Endothelial cell of umbilical vein (primary cell): Measurements from ENCODE around the gene COL4A1. TPM values are rescaled to one million over a fixed set of nuclear protein-coding genes. Genes with fewer than 3 reads are reported as not detected.

Experiments used
- BruUV-seq: library from RNA; stranded (reverse); fragments of 400-500 nt; replicated peaks from 2 replicates; lab custom pipeline; 2021; lab: Mats Ljungman, UMichigan
- CTCF ChIA-PET: fragments of 300-600, 350-600 bp; sonication (Branson Sonifier 250); formaldehyde crosslinking; loops from one replicate; lab custom pipeline; 2021; ENCODE audit warnings: antibody characterized with exemption, inconsistent platforms; lab: Charles Lee
- POLR2A ChIA-PET: fragments of 300-600, 350-600 bp; sonication (Branson Sonifier 250); formaldehyde crosslinking; loops from one replicate; lab custom pipeline; 2021; ENCODE audit warnings: antibody characterized with exemption, inconsistent platforms; lab: Charles Lee
- DNase-seq: peaks from one replicate; pipeline ENCODE4 v3.0.0-alpha.2; 2011; ENCODE audit warnings: low read depth, low spot score
- FAIRE-seq: peaks from 2 replicates; lab custom pipeline; 2011; peaks lifted over from hg19 to GRCh38; lab: Jason Lieb, UNC
- H2AFZ ChIP-seq: 2 replicates; pipeline ENCODE4 v1.6.0; 2012; ENCODE audit warnings: low read depth, low read length, control low read depth, inconsistent platforms
- H3K27ac ChIP-seq: 2 replicates; pipeline ENCODE4 v1.5.1; 2011; ENCODE audit warnings: low read depth, mild to moderate bottlenecking, control low read depth, low read length, moderate library complexity; ENCODE audit not compliant: insufficient read depth
- H3K27me3 ChIP-seq, 2 experiments: 2 replicates each; pipeline versions ENCODE4 v1.6.0 to v1.6.1; 2011; ENCODE audit warnings: low read length in 2 of 2, mixed read lengths in 1 of 2; ENCODE audit not compliant: control insufficient read depth in 2 of 2, insufficient read depth in 2 of 2
- H3K36me3 ChIP-seq, 2 experiments: 2 replicates in 1 of 2; 3 replicates in 1 of 2; pipeline ENCODE4 v1.5.1; 2011; ENCODE audit warnings: low read length in 2 of 2, mild to moderate bottlenecking in 1 of 2, moderate library complexity in 1 of 2; ENCODE audit not compliant: control insufficient read depth in 2 of 2, insufficient read depth in 2 of 2; ENCODE audit errors: extremely low read depth in 1 of 2
- H3K4me1 ChIP-seq: 3 replicates; pipeline ENCODE4 v1.5.1; 2011; ENCODE audit warnings: mild to moderate bottlenecking, low read length; ENCODE audit not compliant: control insufficient read depth, insufficient read depth; ENCODE audit errors: extremely low read depth
- H3K4me2 ChIP-seq: 2 replicates; pipeline ENCODE4 v1.6.1; 2011; ENCODE audit warnings: low read length, control low read depth, mixed read lengths; ENCODE audit not compliant: insufficient read depth
- H3K4me3 ChIP-seq, 3 experiments: fragments of 200-600 bp in 1 of 3; sonication (generic), shearing (Covaris generic) in 1 of 3; replicated peaks in 1 of 3; 2 replicates each; pipeline ENCODE4 v1.5.1; 2011 to 2016; ENCODE audit warnings: control low read depth in 3 of 3, low read length in 3 of 3, mild to moderate bottlenecking in 2 of 3, inconsistent platforms in 1 of 3, low read depth in 1 of 3, moderate library complexity in 1 of 3; ENCODE audit not compliant: insufficient read depth in 1 of 3
- H3K79me2 ChIP-seq: 2 replicates; pipeline ENCODE4 v1.6.0; 2012; ENCODE audit warnings: low read length, inconsistent platforms; ENCODE audit not compliant: control insufficient read depth, insufficient read depth
- H3K9ac ChIP-seq: replicated peaks from 2 replicates; pipeline ENCODE3; 2011; ENCODE audit warnings: low read length, control low read depth; ENCODE audit not compliant: insufficient read depth; ENCODE audit errors: extremely low read depth
- H3K9me1 ChIP-seq: replicated peaks from 3 replicates; pipeline ENCODE4 v1.6.0; 2011; ENCODE audit warnings: mild to moderate bottlenecking, low read length; ENCODE audit not compliant: control insufficient read depth, insufficient read depth; ENCODE audit errors: extremely low read depth
- H3K9me3 ChIP-seq: replicated peaks from 2 replicates; pipeline ENCODE4 v1.5.1; 2012; ENCODE audit warnings: low read length, inconsistent platforms; ENCODE audit not compliant: control insufficient read depth, insufficient read depth
- H4K20me1 ChIP-seq: replicated peaks from 2 replicates; pipeline ENCODE3; 2011; ENCODE audit warnings: mild to moderate bottlenecking, low read length; ENCODE audit not compliant: control insufficient read depth, insufficient read depth; ENCODE audit errors: extremely low read depth
- EZH2 ChIP-seq: IDR thresholded peaks from 2 replicates; pipeline ENCODE4 v1.6.1; 2012; ENCODE audit warnings: borderline replicate concordance, low read depth, mild to moderate bottlenecking, moderate library complexity, low read length, inconsistent platforms; ENCODE audit not compliant: severe bottlenecking
- FOS ChIP-seq: IDR thresholded peaks from 2 replicates; pipeline ENCODE4 v1.6.1; 2011; ENCODE audit warnings: mild to moderate bottlenecking, low read length, moderate library complexity, borderline replicate concordance; ENCODE audit not compliant: insufficient read depth
- GATA2 ChIP-seq: IDR thresholded peaks from 2 replicates; pipeline ENCODE4 v1.7.0; 2011; ENCODE audit warnings: low read depth, mild to moderate bottlenecking, moderate library complexity, mixed read lengths, low read length; ENCODE audit not compliant: insufficient read length, insufficient read depth
- JUN ChIP-seq: IDR thresholded peaks from 2 replicates; pipeline ENCODE4 v1.6.1; 2011; ENCODE audit warnings: borderline replicate concordance, low read depth; ENCODE audit not compliant: insufficient read length, insufficient read depth
- dilution Hi-C: fragments of 300-500 bp; cut with MboI; formaldehyde crosslinking; loops from one replicate; pipeline ENCODE4 v1.15.0; 2019; ENCODE audit warnings: low sequenced_read_pairs; ENCODE audit not compliant: extremely low pct_ligation_motif_present
- intact Hi-C: fragments of 100-400 bp; cut with micrococcal nuclease; formaldehyde crosslinking; loops from one replicate; pipeline ENCODE4 v1.10.0; 2022
- polyA plus RNA-seq, 4 experiments: library from polyadenylated mRNA; depleted of rRNA in 3 of 4; stranded (reverse) in 3 of 4; unstranded in 1 of 4; fragments of >200 nt; gene quantifications; 2 replicates each; pipeline versions ENCODE4 v1.2.1 to v1.2.3, GENCODE V29; 2011 to 2012; ENCODE audit warnings: missing spikeins in 1 of 4
- total RNA-seq: library from RNA; stranded (reverse); gene quantifications from 2 replicates; pipeline ENCODE4 v1.2.3, GENCODE V29; 2021

Gene COL4A1
- total and polyA plus RNA-seq, 2 donors (not counting 3 experiments of a cell fraction or from before 2014, with no cell fraction given), result 384 to 1,119 TPM

- H4K20me1 ChIP-seq, result peaks cover 3% of the 10 kb centered on the region
- intact Hi-C loops (no loop called here), dilution Hi-C loops (no loop called here)
- ChIA-PET POLR2A (interaction anchor here (0.9 kb wide), 1 partner anchor 57 kb away, joined by 3 read pairs; no protein-coding TSS in a partner anchor), CTCF (interaction anchor here (1.1 to 5.0 kb wide), 10 partner anchors 17 to 106 kb away, joined by 3 to 43 read pairs (median 4); no protein-coding TSS in a partner anchor)
- peaks cover 57% of the 10 kb centered on the region for H3K4me1 ChIP-seq
- H3K79me2 ChIP-seq, result peaks cover 84% of the 10 kb centered on the region
- BruUV-seq, result no TSS peak
- H3K36me3 ChIP-seq, result peaks cover 0 to 7% of the 10 kb centered on the region in 2 experiments
- no peak overlapping the region for H3K27ac ChIP-seq
- FAIRE-seq (no peak), DNase-seq (no peak)
- peak overlapping the region; percentile 74 for H3K9ac ChIP-seq
- no peak for TF ChIP-seq GATA2
- TF ChIP-seq JUN, result no peak
- TF ChIP-seq FOS, result no peak
- peak overlapping the region in 2 of 3 experiments; percentile 71 to 83 for H3K4me3 ChIP-seq
- no peaks in the 10 kb centered on the region for H3K9me3 ChIP-seq
- peak overlapping the region; percentile 79 for H3K4me2 ChIP-seq
- H3K9me1 ChIP-seq, result no peaks in the 10 kb centered on the region
- no peak overlapping the region for H2AFZ ChIP-seq
- H3K27me3 ChIP-seq, result no peaks in the 10 kb centered on the region
Observed at GRCh38 chr13:110305001-110305400, 2.0 kb downstream of the COL4A1 start.

GRCh38 chr13:110304256-110304655 lies 2.7 kb downstream of the COL4A1 start:
- ChIA-PET POLR2A (no interaction called here), CTCF (interaction anchor here (1.4 to 4.0 kb wide), 4 partner anchors 16 to 57 kb away, joined by 3 to 42 read pairs (median 4); no protein-coding TSS in a partner anchor)
- H3K9ac ChIP-seq, result no peak overlapping the region
- H3K4me1 ChIP-seq, result peaks cover 58% of the 10 kb centered on the region
- no peaks in the 10 kb centered on the region for H3K27me3 ChIP-seq
- peaks cover 80% of the 10 kb centered on the region for H3K79me2 ChIP-seq
- peak overlapping the region; percentile 79 for H3K4me2 ChIP-seq
- H3K4me3 ChIP-seq, result peak overlapping the region in 1 of 3 experiments; percentile 83
- BruUV-seq, result no TSS peak
- DNase-seq (no peak), FAIRE-seq (no peak)
- no peak for TF ChIP-seq EZH2
- dilution Hi-C loops (no loop called here), intact Hi-C loops (no loop called here)
- no peaks in the 10 kb centered on the region for H3K9me1 ChIP-seq
- no peaks in the 10 kb centered on the region for H3K9me3 ChIP-seq
- no peak overlapping the region for H3K27ac ChIP-seq
- peaks cover 0 to 7% of the 10 kb centered on the region in 2 experiments for H3K36me3 ChIP-seq
- H4K20me1 ChIP-seq, result peaks cover 6% of the 10 kb centered on the region
- no peak overlapping the region for H2AFZ ChIP-seq
